Stimulated activated CD4-positive, alpha-beta T cell treated with anti-CD3 and anti-CD28 coated beads, Interleukin-12 subunit alpha, Interleukin-12 subunit beta, amount 100 ng/mL, for 24 hours (primary cell): ENCODE data around the gene C11orf86.

Experiments used
- DNase-seq, 2 experiments: peaks; one replicate each; pipeline ENCODE4 v3.0.0-alpha.2; 2020; ENCODE audit warnings: low read depth in 2 of 2

C11orf86 gene

GRCh38 chr11:67024966-67025365, 49.9 kb downstream of the C11orf86 start:
- DNase-seq = no peak

GRCh38 chr11:67025750-67026149, 50.6 kb downstream of the C11orf86 start:
- DNase-seq = no peak
